ENCODE measurements around the gene PIK3R5. TPM values are rescaled to one million over a fixed set of nuclear protein-coding genes. Genes with fewer than 3 reads are reported as not detected.

The PIK3R5 gene
- total and polyA plus RNA-seq, 2 donors (not counting 3 experiments of a cell fraction or from before 2014, with no cell fraction given) = not detected

GRCh38 chr17:9009096-9009495, 43.6 kb upstream of the PIK3R5 start:
- Histone ChIP-seq H3K79me2 (ENCODE audit: control insufficient read depth, insufficient read depth, low read length) (no peaks in the 10 kb centered on the region), H3K9ac (replicated peaks; ENCODE audit: extremely low read depth, insufficient read depth, low read length) (no peak overlapping the region), H4K20me1 (replicated peaks; ENCODE audit: control insufficient read depth, extremely low read depth, insufficient read depth, low read length) (no peaks in the 10 kb centered on the region), H3K9me3 (replicated peaks; ENCODE audit: control insufficient read depth, insufficient read depth, low read length) (no peaks in the 10 kb centered on the region), H3K4me3 (replicated peaks in 1 of 3; ENCODE audit: insufficient read depth in 1 of 3, low read depth in 1 of 3, low read length in 3 of 3) (no peak overlapping the region), H3K9me1 (replicated peaks; ENCODE audit: control insufficient read depth, extremely low read depth, insufficient read depth, low read length) (no peaks in the 10 kb centered on the region), H3K27ac (ENCODE audit: insufficient read depth, low read depth, low read length) (no peak overlapping the region), H3K27me3 (ENCODE audit: control insufficient read depth in 2 of 2, insufficient read depth in 2 of 2, low read length in 2 of 2) (peaks cover 12 to 16% of the 10 kb centered on the region in 2 experiments), H3K4me1 (ENCODE audit: control insufficient read depth, extremely low read depth, insufficient read depth, low read length) (no peaks in the 10 kb centered on the region), H3K36me3 (ENCODE audit: control insufficient read depth in 2 of 2, extremely low read depth in 1 of 2, insufficient read depth in 2 of 2, low read length in 2 of 2) (no peaks in the 10 kb centered on the region), H3K4me2 (ENCODE audit: insufficient read depth, low read length) (no peak overlapping the region), H2AFZ (ENCODE audit: low read depth, low read length) (no peak overlapping the region)
- DNase-seq (ENCODE audit: low read depth, low spot score) = no peak
- TF ChIP-seq FOS (IDR thresholded peaks at IDR 0.05; ENCODE audit: borderline replicate concordance, insufficient read depth, low read length) (no peak), CTCF (IDR thresholded peaks at IDR 0.05; ENCODE audit: extremely low read depth in 1 of 2, insufficient read depth in 1 of 2, low read depth in 1 of 2, low read length in 2 of 2) (no peak), EZH2 (IDR thresholded peaks at IDR 0.05; ENCODE audit: borderline replicate concordance, low read depth, low read length, severe bottlenecking) (no peak), POLR2A (IDR thresholded peaks at IDR 0.05; ENCODE audit: low read depth, low read length) (no peak), JUN (IDR thresholded peaks at IDR 0.05; ENCODE audit: borderline replicate concordance, insufficient read depth, insufficient read length, low read depth) (no peak), GATA2 (IDR thresholded peaks at IDR 0.05; ENCODE audit: insufficient read depth, insufficient read length, low read depth, low read length) (no peak), MYC (IDR thresholded peaks at IDR 0.05; ENCODE audit: low read depth, low read length) (no peak), POLR2AphosphoS5 (IDR thresholded peaks at IDR 0.05; ENCODE audit: insufficient read depth, low read depth, low read length) (no peak)
- TF ChIP-seq, protein P1, sequence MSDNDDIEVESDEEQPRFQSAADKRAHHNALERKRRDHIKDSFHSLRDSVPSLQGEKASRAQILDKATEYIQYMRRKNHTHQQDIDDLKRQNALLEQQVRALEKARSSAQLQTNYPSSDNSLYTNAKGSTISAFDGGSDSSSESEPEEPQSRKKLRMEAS (IDR thresholded peaks at IDR 0.05; ENCODE audit: insufficient read depth, insufficient read length) = no peak
- FAIRE-seq = no peak
- intact Hi-C loops (cut with micrococcal nuclease) = no loop called here
- CTCF ChIA-PET = interaction anchor here (0.8 to 1.4 kb wide), 3 partner anchors 11 to 512 kb away, joined by 3 to 6 read pairs (median 3); no protein-coding TSS in a partner anchor
- no TSS peak for BruUV-seq (replicated peaks)
- dilution Hi-C loops (cut with MboI; ENCODE audit: extremely low pct_ligation_motif_present, low sequenced_read_pairs) = no loop called here
- POLR2A ChIA-PET = no interaction called here

Measured in endothelial cell of umbilical vein (primary cell).